Measurements from ENCODE around the gene PKD1. TPM values are rescaled to one million over a fixed set of nuclear protein-coding genes. Genes with fewer than 3 reads are reported as not detected.

The PKD1 gene
- total and polyA plus RNA-seq, 2 of the 13 experiments (the other 11 are each of a cell fraction or from before 2014, with no cell fraction given), result 22.1 to 23.0 TPM

DNA sequence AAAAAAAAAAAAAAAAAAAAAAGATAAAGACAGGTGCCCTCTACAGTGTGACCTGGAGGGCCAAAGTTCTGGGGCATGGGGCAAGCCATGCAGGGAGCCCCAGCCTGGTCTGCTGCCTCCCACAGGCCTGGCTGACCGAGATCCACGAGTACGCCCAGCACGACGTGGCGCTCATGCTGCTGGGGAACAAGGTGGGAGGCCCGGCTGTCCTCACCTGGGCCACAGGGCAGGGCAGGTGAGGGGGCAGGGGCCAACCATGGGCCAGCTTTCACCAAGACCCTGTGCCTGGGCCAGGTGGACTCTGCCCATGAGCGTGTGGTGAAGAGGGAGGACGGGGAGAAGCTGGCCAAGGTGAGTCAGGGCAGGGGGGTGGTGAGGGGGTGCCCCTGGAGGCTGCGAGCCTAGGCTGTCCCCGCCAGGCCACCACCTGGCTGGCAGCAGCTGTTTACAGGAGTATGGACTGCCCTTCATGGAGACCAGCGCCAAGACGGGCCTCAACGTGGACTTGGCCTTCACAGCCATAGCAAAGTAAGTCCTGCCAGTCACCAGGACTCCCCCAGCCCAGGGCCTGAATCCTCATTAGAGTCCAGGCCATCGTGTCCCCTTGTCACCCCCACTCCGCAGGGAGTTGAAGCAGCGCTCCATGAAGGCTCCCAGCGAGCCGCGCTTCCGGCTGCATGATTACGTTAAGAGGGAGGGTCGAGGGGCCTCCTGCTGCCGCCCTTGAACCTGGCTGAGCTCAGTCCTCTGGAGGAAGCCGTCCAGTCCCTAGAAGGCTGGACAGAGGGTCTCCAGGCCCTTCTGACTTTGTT, 17.2 kb upstream of the PKD1 start (continued):
- TF ChIP-seq, protein P1, sequence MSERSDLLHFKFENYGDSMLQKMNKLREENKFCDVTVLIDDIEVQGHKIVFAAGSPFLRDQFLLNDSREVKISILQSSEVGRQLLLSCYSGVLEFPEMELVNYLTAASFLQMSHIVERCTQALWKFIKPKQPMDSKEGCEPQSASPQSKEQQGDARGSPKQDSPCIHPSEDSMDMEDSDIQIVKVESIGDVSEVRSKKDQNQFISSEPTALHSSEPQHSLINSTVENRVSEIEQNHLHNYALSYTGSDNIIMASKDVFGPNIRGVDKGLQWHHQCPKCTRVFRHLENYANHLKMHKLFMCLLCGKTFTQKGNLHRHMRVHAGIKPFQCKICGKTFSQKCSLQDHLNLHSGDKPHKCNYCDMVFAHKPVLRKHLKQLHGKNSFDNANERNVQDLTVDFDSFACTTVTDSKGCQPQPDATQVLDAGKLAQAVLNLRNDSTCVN (CRISPR knock-in tag; IDR thresholded peaks at IDR 0.05; ENCODE audit: borderline replicate concordance), result 0 out of 2 replicates have a peak, but pooled peaks have one; percentile 24
- peak; percentile 54; the same call in 1 of the 2 replicates for TF ChIP-seq ZNF782 (CRISPR knock-in tag; IDR thresholded peaks at IDR 0.05; ENCODE audit: borderline replicate concordance)
- TF ChIP-seq, protein P2, sequence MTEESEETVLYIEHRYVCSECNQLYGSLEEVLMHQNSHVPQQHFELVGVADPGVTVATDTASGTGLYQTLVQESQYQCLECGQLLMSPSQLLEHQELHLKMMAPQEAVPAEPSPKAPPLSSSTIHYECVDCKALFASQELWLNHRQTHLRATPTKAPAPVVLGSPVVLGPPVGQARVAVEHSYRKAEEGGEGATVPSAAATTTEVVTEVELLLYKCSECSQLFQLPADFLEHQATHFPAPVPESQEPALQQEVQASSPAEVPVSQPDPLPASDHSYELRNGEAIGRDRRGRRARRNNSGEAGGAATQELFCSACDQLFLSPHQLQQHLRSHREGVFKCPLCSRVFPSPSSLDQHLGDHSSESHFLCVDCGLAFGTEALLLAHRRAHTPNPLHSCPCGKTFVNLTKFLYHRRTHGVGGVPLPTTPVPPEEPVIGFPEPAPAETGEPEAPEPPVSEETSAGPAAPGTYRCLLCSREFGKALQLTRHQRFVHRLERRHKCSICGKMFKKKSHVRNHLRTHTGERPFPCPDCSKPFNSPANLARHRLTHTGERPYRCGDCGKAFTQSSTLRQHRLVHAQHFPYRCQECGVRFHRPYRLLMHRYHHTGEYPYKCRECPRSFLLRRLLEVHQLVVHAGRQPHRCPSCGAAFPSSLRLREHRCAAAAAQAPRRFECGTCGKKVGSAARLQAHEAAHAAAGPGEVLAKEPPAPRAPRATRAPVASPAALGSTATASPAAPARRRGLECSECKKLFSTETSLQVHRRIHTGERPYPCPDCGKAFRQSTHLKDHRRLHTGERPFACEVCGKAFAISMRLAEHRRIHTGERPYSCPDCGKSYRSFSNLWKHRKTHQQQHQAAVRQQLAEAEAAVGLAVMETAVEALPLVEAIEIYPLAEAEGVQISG (CRISPR knock-in tag; IDR thresholded peaks at IDR 0.05), result peak; percentile 97
- TF ChIP-seq, protein P3, sequence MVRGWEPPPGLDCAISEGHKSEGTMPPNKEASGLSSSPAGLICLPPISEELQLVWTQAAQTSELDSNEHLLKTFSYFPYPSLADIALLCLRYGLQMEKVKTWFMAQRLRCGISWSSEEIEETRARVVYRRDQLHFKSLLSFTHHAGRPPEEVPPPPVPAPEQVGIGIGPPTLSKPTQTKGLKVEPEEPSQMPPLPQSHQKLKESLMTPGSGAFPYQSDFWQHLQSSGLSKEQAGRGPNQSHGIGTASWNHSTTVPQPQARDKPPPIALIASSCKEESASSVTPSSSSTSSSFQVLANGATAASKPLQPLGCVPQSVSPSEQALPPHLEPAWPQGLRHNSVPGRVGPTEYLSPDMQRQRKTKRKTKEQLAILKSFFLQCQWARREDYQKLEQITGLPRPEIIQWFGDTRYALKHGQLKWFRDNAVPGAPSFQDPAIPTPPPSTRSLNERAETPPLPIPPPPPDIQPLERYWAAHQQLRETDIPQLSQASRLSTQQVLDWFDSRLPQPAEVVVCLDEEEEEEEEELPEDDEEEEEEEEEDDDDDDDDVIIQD (CRISPR knock-in tag; IDR thresholded peaks at IDR 0.05; ENCODE audit: low read depth), result no peak
- peak; percentile 32; the same call in 1 of the 2 replicates for TF ChIP-seq ZNF710 (CRISPR knock-in tag; IDR thresholded peaks at IDR 0.05; ENCODE audit: borderline replicate concordance)
- TF ChIP-seq ZNF740 (CRISPR knock-in tag; IDR thresholded peaks at IDR 0.05), result peak; percentile 15; the same call in 1 of the 2 replicates
- no peak for TF ChIP-seq MIXL1 (CRISPR knock-in tag; IDR thresholded peaks at IDR 0.05)
- peak; percentile 60; the same call in 1 of the 2 replicates for TF ChIP-seq SP4 (CRISPR knock-in tag; IDR thresholded peaks at IDR 0.05)
- TF ChIP-seq ZNF570 (CRISPR knock-in tag; IDR thresholded peaks at IDR 0.05; ENCODE audit: borderline replicate concordance), result no peak
- TF ChIP-seq ZNF263 (CRISPR knock-in tag; IDR thresholded peaks at IDR 0.05), result peak; percentile 88
- TF ChIP-seq ZNF160 (CRISPR knock-in tag; IDR thresholded peaks at IDR 0.05), result peak; percentile 24; the same call in 1 of the 2 replicates
- TF ChIP-seq ZNF841 (CRISPR knock-in tag; IDR thresholded peaks at IDR 0.05; ENCODE audit: borderline replicate concordance), result no peak
- peak; percentile 13; the same call in 1 of the 2 replicates for TF ChIP-seq SOX13 (IDR thresholded peaks at IDR 0.05)
- no peak for TF ChIP-seq SOX13 (CRISPR knock-in tag; conservative IDR thresholded peaks at IDR 0.05 in 1 of 2, IDR thresholded peaks at IDR 0.05 in 1 of 2)
- peak; percentile 71 to 75 for TF ChIP-seq POLR2A (IDR thresholded peaks at IDR 0.05; ENCODE audit: insufficient read depth in 1 of 2, low read depth in 2 of 2, low read length in 2 of 2)
- TF ChIP-seq ZFP41 (CRISPR knock-in tag; IDR thresholded peaks at IDR 0.05; ENCODE audit: borderline replicate concordance), result 0 out of 2 replicates have a peak, but pooled peaks have one; percentile 64
- 0 out of 2 replicates have a peak, but pooled peaks have one; percentile 1 for TF ChIP-seq CEBPG (CRISPR knock-in tag; IDR thresholded peaks at IDR 0.05)
- TF ChIP-seq HCFC1 (IDR thresholded peaks at IDR 0.05; ENCODE audit: low read depth, low read length), result no peak
- TF ChIP-seq ZNF362 (CRISPR knock-in tag; IDR thresholded peaks at IDR 0.05; ENCODE audit: borderline replicate concordance), result peak; percentile 84; the same call in 1 of the 2 replicates
- TF ChIP-seq ZBTB7B (CRISPR knock-in tag; IDR thresholded peaks at IDR 0.05), result 0 out of 2 replicates have a peak, but pooled peaks have one; percentile 17
